Activated naive CD4-positive, alpha-beta T cell treated with anti-CD3 and anti-CD28 coated beads, Interleukin-2, amount 50 U/mL, for 24 hours (primary cell): ENCODE measurements around the gene TOX3.

ENCODE experiments used
- H3K27ac Mint-ChIP-seq: one replicate; pipeline ENCODE4 v1.8.0; 2021; ENCODE audit warnings: mild to moderate bottlenecking, mixed read lengths
- H3K27me3 Mint-ChIP-seq: one replicate; pipeline ENCODE4 v1.8.0; 2021; ENCODE audit warnings: mixed read lengths
- H3K36me3 Mint-ChIP-seq: one replicate; pipeline ENCODE4 v1.8.0; 2021; ENCODE audit warnings: mixed read lengths
- H3K4me1 Mint-ChIP-seq: one replicate; pipeline ENCODE4 v1.8.0; 2021; ENCODE audit warnings: mixed read lengths
- H3K4me3 Mint-ChIP-seq: one replicate; pipeline ENCODE4 v1.8.0; 2021; ENCODE audit warnings: mild to moderate bottlenecking, mixed read lengths
- H3K9me3 Mint-ChIP-seq: one replicate; pipeline ENCODE4 v1.8.0; 2021; ENCODE audit warnings: mixed read lengths

TOX3 gene

GRCh38 chr16:52436339-52437276 lies 110.3 kb downstream of the TOX3 start:
- no peaks in the 10 kb centered on the region for H3K36me3 Mint-ChIP-seq
- no peak overlapping the region for H3K27ac Mint-ChIP-seq
- H3K9me3 Mint-ChIP-seq = peaks cover 9% of the 10 kb centered on the region
- H3K4me3 Mint-ChIP-seq = no peak overlapping the region
- H3K4me1 Mint-ChIP-seq = no peaks in the 10 kb centered on the region
- no peaks in the 10 kb centered on the region for H3K27me3 Mint-ChIP-seq

- no peaks in the 10 kb centered on the region for H3K27me3 Mint-ChIP-seq
- H3K9me3 Mint-ChIP-seq = no peaks in the 10 kb centered on the region
- no peak overlapping the region for H3K27ac Mint-ChIP-seq
- no peaks in the 10 kb centered on the region for H3K36me3 Mint-ChIP-seq
- no peaks in the 10 kb centered on the region for H3K4me1 Mint-ChIP-seq
- H3K4me3 Mint-ChIP-seq = no peak overlapping the region
Observed at GRCh38 chr16:52434224-52434623, 112.7 kb downstream of the TOX3 start.

- Mint-ChIP-seq H3K4me3 (no peak overlapping the region), H3K36me3 (no peaks in the 10 kb centered on the region), H3K27me3 (no peaks in the 10 kb centered on the region), H3K27ac (no peak overlapping the region), H3K9me3 (no peaks in the 10 kb centered on the region), H3K4me1 (no peaks in the 10 kb centered on the region)
Observed at GRCh38 chr16:52433643-52434042, 113.3 kb downstream of the TOX3 start.

- Mint-ChIP-seq H3K4me3 (no peak overlapping the region), H3K36me3 (no peaks in the 10 kb centered on the region), H3K9me3 (peaks cover 5% of the 10 kb centered on the region), H3K27ac (no peak overlapping the region), H3K27me3 (no peaks in the 10 kb centered on the region), H3K4me1 (no peaks in the 10 kb centered on the region)
Observed at GRCh38 chr16:52424591-52424990, 122.4 kb downstream of the TOX3 start.

- Mint-ChIP-seq H3K27ac (no peak overlapping the region), H3K9me3 (peaks cover 1% of the 10 kb centered on the region), H3K4me1 (no peaks in the 10 kb centered on the region), H3K36me3 (no peaks in the 10 kb centered on the region), H3K27me3 (no peaks in the 10 kb centered on the region), H3K4me3 (no peak overlapping the region)
Observed at GRCh38 chr16:52422307-52422706, 124.6 kb downstream of the TOX3 start.

- H3K9me3 Mint-ChIP-seq = peaks cover 8% of the 10 kb centered on the region
- no peak overlapping the region for H3K4me3 Mint-ChIP-seq
- H3K27me3 Mint-ChIP-seq = no peaks in the 10 kb centered on the region
- no peak overlapping the region for H3K27ac Mint-ChIP-seq
- no peaks in the 10 kb centered on the region for H3K36me3 Mint-ChIP-seq
- no peaks in the 10 kb centered on the region for H3K4me1 Mint-ChIP-seq
Observed at GRCh38 chr16:52418201-52418600, 128.7 kb downstream of the TOX3 start.

GRCh38 chr16:52416888-52417287 lies 130.1 kb downstream of the TOX3 start:
- Mint-ChIP-seq H3K4me1 (no peaks in the 10 kb centered on the region), H3K9me3 (peaks cover 12% of the 10 kb centered on the region), H3K4me3 (no peak overlapping the region), H3K36me3 (no peaks in the 10 kb centered on the region), H3K27me3 (no peaks in the 10 kb centered on the region), H3K27ac (no peak overlapping the region)

- no peaks in the 10 kb centered on the region for H3K4me1 Mint-ChIP-seq
- H3K27me3 Mint-ChIP-seq = no peaks in the 10 kb centered on the region
- no peak overlapping the region for H3K4me3 Mint-ChIP-seq
- peaks cover 12% of the 10 kb centered on the region for H3K9me3 Mint-ChIP-seq
- no peaks in the 10 kb centered on the region for H3K36me3 Mint-ChIP-seq
- H3K27ac Mint-ChIP-seq = no peak overlapping the region
Observed at GRCh38 chr16:52411011-52411410, 135.9 kb downstream of the TOX3 start.

GRCh38 chr16:52408191-52408845 lies 138.6 kb downstream of the TOX3 start:
- H3K4me3 Mint-ChIP-seq = no peak overlapping the region
- H3K27me3 Mint-ChIP-seq = no peaks in the 10 kb centered on the region
- H3K27ac Mint-ChIP-seq = no peak overlapping the region
- no peaks in the 10 kb centered on the region for H3K36me3 Mint-ChIP-seq
- no peaks in the 10 kb centered on the region for H3K4me1 Mint-ChIP-seq
- H3K9me3 Mint-ChIP-seq = peaks cover 4% of the 10 kb centered on the region

GRCh38 chr16:52407778-52408177 lies 139.2 kb downstream of the TOX3 start:
- no peaks in the 10 kb centered on the region for H3K27me3 Mint-ChIP-seq
- peaks cover 4% of the 10 kb centered on the region for H3K9me3 Mint-ChIP-seq
- no peak overlapping the region for H3K4me3 Mint-ChIP-seq
- no peaks in the 10 kb centered on the region for H3K36me3 Mint-ChIP-seq
- no peaks in the 10 kb centered on the region for H3K4me1 Mint-ChIP-seq
- no peak overlapping the region for H3K27ac Mint-ChIP-seq

- no peak overlapping the region for H3K4me3 Mint-ChIP-seq
- H3K27ac Mint-ChIP-seq = no peak overlapping the region
- H3K9me3 Mint-ChIP-seq = peaks cover 5% of the 10 kb centered on the region
- no peaks in the 10 kb centered on the region for H3K4me1 Mint-ChIP-seq
- no peaks in the 10 kb centered on the region for H3K27me3 Mint-ChIP-seq
- no peaks in the 10 kb centered on the region for H3K36me3 Mint-ChIP-seq
Observed at GRCh38 chr16:52405441-52405840, 141.5 kb downstream of the TOX3 start.

GRCh38 chr16:52404546-52404945 lies 142.4 kb downstream of the TOX3 start:
- Mint-ChIP-seq H3K4me3 (no peak overlapping the region), H3K27me3 (no peaks in the 10 kb centered on the region), H3K36me3 (no peaks in the 10 kb centered on the region), H3K27ac (no peak overlapping the region), H3K4me1 (no peaks in the 10 kb centered on the region), H3K9me3 (peaks cover 5% of the 10 kb centered on the region)

- Mint-ChIP-seq H3K4me3 (no peak overlapping the region), H3K9me3 (peaks cover 14% of the 10 kb centered on the region)
Observed at GRCh38 chr16:52399116-52399515, 147.8 kb downstream of the TOX3 start.

GRCh38 chr16:52398491-52398960 lies 148.4 kb downstream of the TOX3 start:
- Mint-ChIP-seq H3K27me3 (no peaks in the 10 kb centered on the region), H3K27ac (no peak overlapping the region), H3K36me3 (no peaks in the 10 kb centered on the region), H3K4me1 (no peaks in the 10 kb centered on the region), H3K9me3 (peaks cover 14% of the 10 kb centered on the region), H3K4me3 (no peak overlapping the region)

More at GRCh38 chr16:52399116-52399515, 147.8 kb downstream of the TOX3 start:
- Mint-ChIP-seq H3K36me3 (no peaks in the 10 kb centered on the region), H3K27ac (no peak overlapping the region), H3K4me1 (no peaks in the 10 kb centered on the region), H3K27me3 (no peaks in the 10 kb centered on the region)

- H3K4me3 Mint-ChIP-seq = no peak overlapping the region
- no peaks in the 10 kb centered on the region for H3K27me3 Mint-ChIP-seq
- H3K27ac Mint-ChIP-seq = no peak overlapping the region
- no peaks in the 10 kb centered on the region for H3K4me1 Mint-ChIP-seq
- peaks cover 14% of the 10 kb centered on the region for H3K9me3 Mint-ChIP-seq
- no peaks in the 10 kb centered on the region for H3K36me3 Mint-ChIP-seq
Observed at GRCh38 chr16:52398021-52398420, 148.9 kb downstream of the TOX3 start.

- H3K4me1 Mint-ChIP-seq = no peaks in the 10 kb centered on the region
- H3K27me3 Mint-ChIP-seq = no peaks in the 10 kb centered on the region
- peaks cover 20% of the 10 kb centered on the region for H3K9me3 Mint-ChIP-seq
- no peak overlapping the region for H3K27ac Mint-ChIP-seq
- no peak overlapping the region for H3K4me3 Mint-ChIP-seq
- no peaks in the 10 kb centered on the region for H3K36me3 Mint-ChIP-seq
Observed at GRCh38 chr16:52393448-52393847, 153.5 kb downstream of the TOX3 start.
